ENCODE measurements around the gene PDK1. TPM values are rescaled to one million over a fixed set of nuclear protein-coding genes. Genes with fewer than 3 reads are reported as not detected.
"Not testable (repeated sequence)": the region's sequence is repeated elsewhere in the genome, so short reads cannot be mapped to it uniquely, and the experiment has no call there.

PDK1 gene
- total RNA-seq, 1 experiment from 2014 or later: 39.1 TPM

- peaks cover 30% of the 10 kb centered on the region for H3K36me3 ChIP-seq
- no peak for DNase-seq
- H3K27ac ChIP-seq: no peak overlapping the region
- peaks cover 16% of the 10 kb centered on the region for H3K4me1 ChIP-seq
- H3K27me3 ChIP-seq: no peaks in the 10 kb centered on the region
- H3K9me3 ChIP-seq (replicated peaks): no peaks in the 10 kb centered on the region
- no peak overlapping the region for H3K4me3 ChIP-seq
Measured at GRCh38 chr2:172562298-172562697, 6.4 kb downstream of the PDK1 start.

- peaks cover 34% of the 10 kb centered on the region for H3K36me3 ChIP-seq
- no peak overlapping the region for H3K27ac ChIP-seq
- H3K9me3 ChIP-seq (replicated peaks): no peaks in the 10 kb centered on the region
- H3K4me3 ChIP-seq: no peak overlapping the region
- peaks cover 16% of the 10 kb centered on the region for H3K4me1 ChIP-seq
- H3K27me3 ChIP-seq: no peaks in the 10 kb centered on the region
- no peak for DNase-seq
Measured at GRCh38 chr2:172564376-172564775, 8.5 kb downstream of the PDK1 start.

GRCh38 chr2:172571245-172571644 lies 15.4 kb downstream of the PDK1 start:
- no peaks in the 10 kb centered on the region for H3K4me1 ChIP-seq
- 0 out of 2 replicates have a peak, but pooled peaks cover 6% of the 10 kb centered on the region for H3K9me3 ChIP-seq (replicated peaks)

GRCh38 chr2:172572981-172573380 lies 17.1 kb downstream of the PDK1 start:
- no peak overlapping the region for H3K27ac ChIP-seq
- no peak overlapping the region for H3K4me3 ChIP-seq
- no peak for DNase-seq
- peaks cover 11% of the 10 kb centered on the region; the same call in 1 of the 2 replicates for H3K9me3 ChIP-seq (replicated peaks)
- H3K36me3 ChIP-seq: peaks cover 28% of the 10 kb centered on the region
- no peaks in the 10 kb centered on the region for H3K4me1 ChIP-seq
- H3K27me3 ChIP-seq: no peaks in the 10 kb centered on the region

More at GRCh38 chr2:172571245-172571644, 15.4 kb downstream of the PDK1 start:
- DNase-seq: no peak
- no peak overlapping the region for H3K27ac ChIP-seq
- peaks cover 36% of the 10 kb centered on the region for H3K36me3 ChIP-seq
- no peak overlapping the region for H3K4me3 ChIP-seq
- no peaks in the 10 kb centered on the region for H3K27me3 ChIP-seq

GRCh38 chr2:172574965-172575364 lies 19.1 kb downstream of the PDK1 start:
- Histone ChIP-seq H3K36me3 (peaks cover 28% of the 10 kb centered on the region), H3K9me3 (replicated peaks) (peaks cover 17% of the 10 kb centered on the region; the same call in 1 of the 2 replicates), H3K27me3 (no peaks in the 10 kb centered on the region), H3K4me1 (no peaks in the 10 kb centered on the region), H3K27ac (no peak overlapping the region), H3K4me3 (no peak overlapping the region)
- DNase-seq: no peak

GRCh38 chr2:172578054-172578453 lies 22.2 kb downstream of the PDK1 start:
- Histone ChIP-seq H3K4me3 (no peak overlapping the region), H3K9me3 (replicated peaks) (peaks cover 17% of the 10 kb centered on the region; the same call in 1 of the 2 replicates), H3K27me3 (no peaks in the 10 kb centered on the region), H3K36me3 (peaks cover 16% of the 10 kb centered on the region), H3K27ac (no peak overlapping the region), H3K4me1 (no peaks in the 10 kb centered on the region)
- no peak for DNase-seq

- no peaks in the 10 kb centered on the region for H3K4me1 ChIP-seq
- peaks cover 17% of the 10 kb centered on the region; the same call in 1 of the 2 replicates for H3K9me3 ChIP-seq (replicated peaks)
- no peak overlapping the region for H3K27ac ChIP-seq
- H3K27me3 ChIP-seq: no peaks in the 10 kb centered on the region
- no peak overlapping the region for H3K4me3 ChIP-seq
- H3K36me3 ChIP-seq: peaks cover 9% of the 10 kb centered on the region
- no peak for DNase-seq
Measured at GRCh38 chr2:172578860-172579512, 23.1 kb downstream of the PDK1 start.

- peaks cover 2% of the 10 kb centered on the region; the same call in 1 of the 2 replicates for H3K36me3 ChIP-seq
- H3K9me3 ChIP-seq (replicated peaks): peaks cover 11% of the 10 kb centered on the region; the same call in 1 of the 2 replicates
- no peak for DNase-seq
- no peak overlapping the region for H3K27ac ChIP-seq
- no peak overlapping the region for H3K4me3 ChIP-seq
- no peaks in the 10 kb centered on the region for H3K4me1 ChIP-seq
- H3K27me3 ChIP-seq: no peaks in the 10 kb centered on the region
Measured at GRCh38 chr2:172580544-172580943, 24.7 kb downstream of the PDK1 start.

- no peak overlapping the region for H3K4me3 ChIP-seq
- peaks cover 9% of the 10 kb centered on the region; the same call in 1 of the 2 replicates for H3K9me3 ChIP-seq (replicated peaks)
- H3K4me1 ChIP-seq: no peaks in the 10 kb centered on the region
- no peaks in the 10 kb centered on the region for H3K27me3 ChIP-seq
- H3K27ac ChIP-seq: no peak overlapping the region
- no peak for DNase-seq
- H3K36me3 ChIP-seq: peaks cover 18% of the 10 kb centered on the region
Measured at GRCh38 chr2:172582656-172583055, 26.8 kb downstream of the PDK1 start.

- H3K4me1 ChIP-seq: no peaks in the 10 kb centered on the region
- no peaks in the 10 kb centered on the region for H3K9me3 ChIP-seq (replicated peaks)
- DNase-seq: no peak
- no peak overlapping the region for H3K4me3 ChIP-seq
- no peak overlapping the region for H3K27ac ChIP-seq
- H3K27me3 ChIP-seq: no peaks in the 10 kb centered on the region
- H3K36me3 ChIP-seq: peaks cover 21% of the 10 kb centered on the region
Measured at GRCh38 chr2:172586245-172586891, 30.5 kb downstream of the PDK1 start.

GRCh38 chr2:172587231-172587630 lies 31.3 kb downstream of the PDK1 start:
- peaks cover 21% of the 10 kb centered on the region for H3K36me3 ChIP-seq
- DNase-seq; H3K27me3 ChIP-seq; H3K4me3 ChIP-seq; H3K9me3 ChIP-seq (replicated peaks); H3K27ac ChIP-seq; H3K4me1 ChIP-seq: not testable (repeated sequence)

- H3K36me3 ChIP-seq: peaks cover 25% of the 10 kb centered on the region
- no peak overlapping the region for H3K27ac ChIP-seq
- DNase-seq: no peak
- no peak overlapping the region for H3K4me3 ChIP-seq
- no peaks in the 10 kb centered on the region for H3K9me3 ChIP-seq (replicated peaks)
- H3K4me1 ChIP-seq: no peaks in the 10 kb centered on the region
- no peaks in the 10 kb centered on the region for H3K27me3 ChIP-seq
Measured at GRCh38 chr2:172588931-172589330, 33.0 kb downstream of the PDK1 start.

GRCh38 chr2:172591386-172591785 lies 35.5 kb downstream of the PDK1 start:
- DNase-seq; H3K4me1 ChIP-seq; H3K9me3 ChIP-seq (replicated peaks); H3K27me3 ChIP-seq; H3K4me3 ChIP-seq; H3K27ac ChIP-seq: not testable (repeated sequence)
- peaks cover 33% of the 10 kb centered on the region for H3K36me3 ChIP-seq

- not testable (repeated sequence) for H3K27ac ChIP-seq; DNase-seq; H3K27me3 ChIP-seq; H3K4me1 ChIP-seq; H3K4me3 ChIP-seq; H3K9me3 ChIP-seq (replicated peaks)
- peaks cover 29% of the 10 kb centered on the region for H3K36me3 ChIP-seq
Measured at GRCh38 chr2:172592190-172592589, 36.3 kb downstream of the PDK1 start.

GRCh38 chr2:172596776-172597175 lies 40.9 kb downstream of the PDK1 start:
- Histone ChIP-seq H3K9me3 (replicated peaks) (no peaks in the 10 kb centered on the region), H3K4me3 (no peak overlapping the region), H3K4me1 (no peaks in the 10 kb centered on the region), H3K27ac (no peak overlapping the region), H3K36me3 (peaks cover 28% of the 10 kb centered on the region), H3K27me3 (no peaks in the 10 kb centered on the region)
- no peak for DNase-seq
